ENCODE data around the gene LHX8. TPM values are rescaled to one million over a fixed set of nuclear protein-coding genes. Genes with fewer than 3 reads are reported as not detected.
"Not testable (repeated sequence)": the region's sequence is repeated elsewhere in the genome, so short reads cannot be mapped to it uniquely, and the experiment has no call there.

LHX8 gene
- total and polyA plus RNA-seq, 2 donors (not counting 1 experiment from before 2014, with no cell fraction given) = not detected

- no peaks in the 10 kb centered on the region for H3K36me3 ChIP-seq (replicated peaks in 1 of 2; ENCODE audit: control extremely low read depth in 1 of 2, control insufficient read depth in 1 of 2, extremely low read depth in 1 of 2, insufficient read depth in 2 of 2, low read length in 1 of 2)
- peaks cover 0 to 3% (median 0%) of the 10 kb centered on the region in 3 donors for H3K9me3 ChIP-seq (ENCODE audit: control extremely low read depth in 1 of 3, control insufficient read depth in 2 of 3, insufficient read depth in 1 of 3, low read length in 2 of 3)
- H3K27me3 Mint-ChIP-seq = no peaks in the 10 kb centered on the region
- H3K27ac Mint-ChIP-seq = no peak overlapping the region
- H3K4me1 ChIP-seq (ENCODE audit: control insufficient read depth in 2 of 2, insufficient read depth in 2 of 2, low read length in 2 of 2) = no peaks in the 10 kb centered on the region
- CTCF ChIA-PET = no interaction called here
- H2AFZ ChIP-seq (ENCODE audit: insufficient read depth, low read depth, low read length, poor library complexity, severe bottlenecking) = no peak overlapping the region
- H3K4me2 ChIP-seq (replicated peaks; ENCODE audit: low read depth, low read length, poor library complexity, severe bottlenecking) = no peak overlapping the region
- H3K27ac ChIP-seq (ENCODE audit: low read length in 2 of 2) = no peak overlapping the region
- DNase-seq = no peak
- H4K20me1 ChIP-seq (ENCODE audit: control insufficient read depth, insufficient read depth, low read length, poor library complexity, severe bottlenecking) = no peaks in the 10 kb centered on the region
- 86% methylated on average over 4 of the region's 10 CpGs for WGBS (ENCODE audit: insufficient coverage)
- no peaks in the 10 kb centered on the region for H3K4me1 Mint-ChIP-seq
- no peak overlapping the region for H3K4me3 ChIP-seq (ENCODE audit: control extremely low read depth in 1 of 5, extremely low read depth in 1 of 5, insufficient read depth in 1 of 5, low read depth in 2 of 5, low read length in 4 of 5)
- TF ChIP-seq, protein P1, sequence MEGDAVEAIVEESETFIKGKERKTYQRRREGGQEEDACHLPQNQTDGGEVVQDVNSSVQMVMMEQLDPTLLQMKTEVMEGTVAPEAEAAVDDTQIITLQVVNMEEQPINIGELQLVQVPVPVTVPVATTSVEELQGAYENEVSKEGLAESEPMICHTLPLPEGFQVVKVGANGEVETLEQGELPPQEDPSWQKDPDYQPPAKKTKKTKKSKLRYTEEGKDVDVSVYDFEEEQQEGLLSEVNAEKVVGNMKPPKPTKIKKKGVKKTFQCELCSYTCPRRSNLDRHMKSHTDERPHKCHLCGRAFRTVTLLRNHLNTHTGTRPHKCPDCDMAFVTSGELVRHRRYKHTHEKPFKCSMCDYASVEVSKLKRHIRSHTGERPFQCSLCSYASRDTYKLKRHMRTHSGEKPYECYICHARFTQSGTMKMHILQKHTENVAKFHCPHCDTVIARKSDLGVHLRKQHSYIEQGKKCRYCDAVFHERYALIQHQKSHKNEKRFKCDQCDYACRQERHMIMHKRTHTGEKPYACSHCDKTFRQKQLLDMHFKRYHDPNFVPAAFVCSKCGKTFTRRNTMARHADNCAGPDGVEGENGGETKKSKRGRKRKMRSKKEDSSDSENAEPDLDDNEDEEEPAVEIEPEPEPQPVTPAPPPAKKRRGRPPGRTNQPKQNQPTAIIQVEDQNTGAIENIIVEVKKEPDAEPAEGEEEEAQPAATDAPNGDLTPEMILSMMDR (IDR thresholded peaks at IDR 0.05) = no peak
- no peak for TF ChIP-seq EZH2 (IDR thresholded peaks at IDR 0.05; ENCODE audit: borderline replicate concordance, insufficient read depth, low read depth, low read length, poor library complexity, severe bottlenecking)
- H3K79me2 ChIP-seq (ENCODE audit: control insufficient read depth, insufficient read depth, low read length) = no peaks in the 10 kb centered on the region
- no peaks in the 10 kb centered on the region for H3K27me3 ChIP-seq (replicated peaks in 1 of 4; ENCODE audit: control extremely low read depth in 1 of 4, control insufficient read depth in 3 of 4, insufficient read depth in 4 of 4, low read length in 3 of 4)
- intact Hi-C loops (cut with micrococcal nuclease) = no loop called here
- POLR2A ChIA-PET = no interaction called here
- no peaks in the 10 kb centered on the region for H3K9me3 Mint-ChIP-seq (ENCODE audit: insufficient read depth)
- no peak for ATAC-seq (ENCODE audit: low read depth)
- no peak overlapping the region for H3K4me3 Mint-ChIP-seq
- H3K9ac ChIP-seq (ENCODE audit: low read length) = no peak overlapping the region
These were observed 33.6 kb upstream of the LHX8 start for GRCh38 chr1:75100481-75101092.

DNA sequence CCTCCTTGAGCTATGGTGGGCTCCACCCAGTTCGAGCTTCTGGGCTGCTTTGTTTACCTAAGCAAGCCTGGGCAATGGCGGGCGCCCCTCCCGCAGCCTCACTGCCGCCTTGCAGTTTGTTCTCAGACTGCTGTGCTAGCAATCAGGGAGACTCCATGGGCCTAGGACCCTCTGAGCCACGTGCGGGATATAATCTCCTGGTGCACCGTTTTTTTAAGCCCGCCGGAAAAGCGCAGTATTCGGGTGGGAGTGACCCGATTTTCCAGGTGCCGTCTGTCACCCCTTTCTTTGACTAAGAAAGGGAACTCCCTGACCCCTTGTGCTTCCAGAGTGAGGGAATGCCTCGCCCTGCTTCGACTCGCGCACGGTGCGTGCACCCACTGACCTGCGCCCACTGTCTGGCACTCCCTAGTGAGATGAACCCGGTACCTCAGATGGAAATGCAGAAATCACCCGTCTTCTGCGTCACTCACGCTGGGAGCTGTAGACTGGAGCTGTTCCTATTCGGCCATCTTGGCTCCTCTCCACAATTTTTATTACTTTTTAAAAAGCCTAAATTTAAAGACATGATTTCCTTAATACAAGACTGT, 21.7 kb upstream of the LHX8 start:
- H3K27me3 Mint-ChIP-seq; H4K20me1 ChIP-seq (ENCODE audit: control insufficient read depth, insufficient read depth, low read length, poor library complexity, severe bottlenecking); H3K27ac Mint-ChIP-seq; H3K27ac ChIP-seq (ENCODE audit: low read length in 2 of 2); CTCF ChIA-PET; H3K4me3 Mint-ChIP-seq; H3K9me3 Mint-ChIP-seq (ENCODE audit: insufficient read depth); H3K36me3 ChIP-seq (replicated peaks in 1 of 2; ENCODE audit: control extremely low read depth in 1 of 2, control insufficient read depth in 1 of 2, extremely low read depth in 1 of 2, insufficient read depth in 2 of 2, low read length in 1 of 2); H2AFZ ChIP-seq (ENCODE audit: insufficient read depth, low read depth, low read length, poor library complexity, severe bottlenecking); H3K4me1 Mint-ChIP-seq; H3K27me3 ChIP-seq (replicated peaks in 1 of 4; ENCODE audit: control extremely low read depth in 1 of 4, control insufficient read depth in 3 of 4, insufficient read depth in 4 of 4, low read length in 3 of 4); H3K9me3 ChIP-seq (ENCODE audit: control extremely low read depth in 1 of 3, control insufficient read depth in 2 of 3, insufficient read depth in 1 of 3, low read length in 2 of 3); H3K79me2 ChIP-seq (ENCODE audit: control insufficient read depth, insufficient read depth, low read length); ATAC-seq (ENCODE audit: low read depth); POLR2A ChIA-PET; H3K4me3 ChIP-seq (ENCODE audit: control extremely low read depth in 1 of 5, extremely low read depth in 1 of 5, insufficient read depth in 1 of 5, low read depth in 2 of 5, low read length in 4 of 5); intact Hi-C loops (cut with micrococcal nuclease); DNase-seq; H3K9ac ChIP-seq (ENCODE audit: low read length); H3K4me2 ChIP-seq (replicated peaks; ENCODE audit: low read depth, low read length, poor library complexity, severe bottlenecking); H3K4me1 ChIP-seq (ENCODE audit: control insufficient read depth in 2 of 2, insufficient read depth in 2 of 2, low read length in 2 of 2): not testable (repeated sequence)
- WGBS (ENCODE audit: insufficient coverage) = 97% methylated on average over 16 of the region's 26 CpGs
